ENCODE data around the gene B3GNT7. TPM values are rescaled to one million over a fixed set of nuclear protein-coding genes. Genes with fewer than 3 reads are reported as not detected.
A peak's percentile ranks its signal among the peaks of the same experiment; 100 is the strongest.
"Not testable (repeated sequence)": the region's sequence is repeated elsewhere in the genome, so short reads cannot be mapped to it uniquely, and the experiment has no call there.

The B3GNT7 gene
- total and polyA plus RNA-seq, 12 donors, result 2.2 to 71.6 (median 47.7) TPM

DNA sequence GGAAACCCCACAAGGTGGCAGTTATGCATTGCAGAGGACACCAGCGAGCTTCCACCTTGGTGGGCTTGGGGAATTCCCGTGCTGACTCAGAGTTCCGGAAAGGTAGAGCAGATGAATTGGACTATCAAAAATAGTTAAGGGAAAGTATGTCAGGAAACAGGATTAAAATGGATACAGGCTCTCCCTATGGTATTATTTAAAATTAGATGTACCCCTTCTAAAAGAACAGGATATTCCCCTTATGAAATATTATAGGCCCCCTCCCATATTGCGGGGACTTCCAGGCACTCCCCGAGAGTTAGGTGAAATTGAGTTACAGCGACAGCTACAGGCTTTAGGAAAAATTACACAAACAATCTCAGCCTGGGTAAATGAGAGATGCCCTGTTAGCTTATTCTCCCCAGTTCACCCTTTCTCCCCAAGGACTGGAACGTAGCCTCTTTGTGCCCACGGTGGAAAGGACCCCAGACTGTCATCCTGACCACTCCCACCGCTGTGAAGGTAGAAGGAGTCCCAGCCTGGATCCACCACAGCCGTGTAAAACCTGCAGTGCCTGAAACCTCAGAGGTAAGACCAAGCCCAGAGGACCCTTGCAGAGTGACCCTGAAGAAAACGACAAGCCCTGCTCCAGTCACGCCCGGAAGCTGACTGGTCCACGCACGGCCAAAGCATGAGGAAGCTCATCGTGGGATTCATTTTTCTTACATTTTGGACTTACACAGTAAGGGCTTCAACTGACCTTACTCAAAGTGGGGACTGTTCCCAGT is 10.3 kb downstream of the B3GNT7 start:
- intact Hi-C loops (cut with DNase I), result not testable (repeated sequence)

DNA sequence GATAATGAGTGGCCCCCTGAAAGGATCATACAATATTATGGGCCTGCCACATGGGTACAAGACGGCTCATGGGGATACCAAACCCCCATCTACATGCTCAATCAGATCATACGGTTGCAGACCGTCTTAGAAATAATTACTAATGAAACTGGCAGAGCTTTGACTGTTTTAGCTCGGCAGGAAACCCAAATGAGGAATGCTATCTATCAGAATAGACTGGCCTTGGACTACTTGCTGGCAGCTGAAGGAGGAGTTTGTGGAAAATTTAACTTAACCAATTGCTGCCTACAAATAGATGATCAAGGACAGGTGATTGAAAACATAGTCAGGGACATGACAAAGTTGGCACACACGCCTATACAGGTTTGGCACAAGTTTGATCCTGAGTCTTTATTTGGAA is 12.2 kb downstream of the B3GNT7 start:
- Histone ChIP-seq H3K27ac (peak overlapping the region; percentile 69 to 89 (median 87)), H3K4me3 (peak overlapping the region in 1 of 4 donors; percentile 22), H3K4me1 (replicated peaks in 1 of 2) (peaks cover 18 to 49% of the 10 kb centered on the region in 2 donors)
- peak in 4 of 7 donors; percentile 46 to 57 (median 52) for DNase-seq
- H3K36me3 ChIP-seq (replicated peaks in 1 of 2); H3K9me3 ChIP-seq (replicated peaks in 1 of 3); intact Hi-C loops (cut with DNase I); H3K27me3 ChIP-seq: not testable (repeated sequence)
- WGBS, 4 donors, result 31 to 40% (median 36%) methylated on average over 5 of the region's 5 CpGs
- peak in 1 of 2 donors; percentile 50 for TF ChIP-seq POLR2A (IDR thresholded peaks at IDR 0.05)

More for the DNA sequence above, 10.3 kb downstream of the B3GNT7 start:
- H3K27me3 ChIP-seq; DNase-seq; H3K36me3 ChIP-seq (replicated peaks in 1 of 2); H3K4me3 ChIP-seq; H3K9me3 ChIP-seq (replicated peaks in 1 of 3): not testable (repeated sequence)
- peak overlapping the region in 4 of 5 donors; percentile 69 to 89 (median 88) for H3K27ac ChIP-seq
- TF ChIP-seq, protein P1, sequence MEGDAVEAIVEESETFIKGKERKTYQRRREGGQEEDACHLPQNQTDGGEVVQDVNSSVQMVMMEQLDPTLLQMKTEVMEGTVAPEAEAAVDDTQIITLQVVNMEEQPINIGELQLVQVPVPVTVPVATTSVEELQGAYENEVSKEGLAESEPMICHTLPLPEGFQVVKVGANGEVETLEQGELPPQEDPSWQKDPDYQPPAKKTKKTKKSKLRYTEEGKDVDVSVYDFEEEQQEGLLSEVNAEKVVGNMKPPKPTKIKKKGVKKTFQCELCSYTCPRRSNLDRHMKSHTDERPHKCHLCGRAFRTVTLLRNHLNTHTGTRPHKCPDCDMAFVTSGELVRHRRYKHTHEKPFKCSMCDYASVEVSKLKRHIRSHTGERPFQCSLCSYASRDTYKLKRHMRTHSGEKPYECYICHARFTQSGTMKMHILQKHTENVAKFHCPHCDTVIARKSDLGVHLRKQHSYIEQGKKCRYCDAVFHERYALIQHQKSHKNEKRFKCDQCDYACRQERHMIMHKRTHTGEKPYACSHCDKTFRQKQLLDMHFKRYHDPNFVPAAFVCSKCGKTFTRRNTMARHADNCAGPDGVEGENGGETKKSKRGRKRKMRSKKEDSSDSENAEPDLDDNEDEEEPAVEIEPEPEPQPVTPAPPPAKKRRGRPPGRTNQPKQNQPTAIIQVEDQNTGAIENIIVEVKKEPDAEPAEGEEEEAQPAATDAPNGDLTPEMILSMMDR (IDR thresholded peaks at IDR 0.05), result peak; percentile 39 to 70 (median 60)
- H3K4me1 ChIP-seq (replicated peaks in 1 of 2), result peaks cover 24 to 52% of the 10 kb centered on the region in 2 donors
- 6 to 19% (median 10%) methylated on average over 14 to 16 of the region's 16 CpGs for WGBS, 4 donors

- H3K36me3 ChIP-seq (replicated peaks in 1 of 2); H3K27me3 ChIP-seq; intact Hi-C loops (cut with DNase I); H3K9me3 ChIP-seq (replicated peaks in 1 of 3): not testable (repeated sequence)
- TF ChIP-seq, protein P1 (IDR thresholded peaks at IDR 0.05), result peak in 4 of 6 experiments; percentile 3 to 41 (median 24)
- peak overlapping the region in 1 of 4 donors; percentile 22 for H3K4me3 ChIP-seq
- DNase-seq, result peak in 2 of 7 donors; percentile 48 to 53
- peak overlapping the region; percentile 69 to 89 (median 87) for H3K27ac ChIP-seq
- WGBS, 4 donors, result 39 to 51% (median 43%) methylated on average over 9 of the region's 9 CpGs
- peaks cover 18 to 42% of the 10 kb centered on the region in 2 donors for H3K4me1 ChIP-seq (replicated peaks in 1 of 2)
Measured at GRCh38 chr2:231408304-231408703, 12.8 kb downstream of the B3GNT7 start.

DNA sequence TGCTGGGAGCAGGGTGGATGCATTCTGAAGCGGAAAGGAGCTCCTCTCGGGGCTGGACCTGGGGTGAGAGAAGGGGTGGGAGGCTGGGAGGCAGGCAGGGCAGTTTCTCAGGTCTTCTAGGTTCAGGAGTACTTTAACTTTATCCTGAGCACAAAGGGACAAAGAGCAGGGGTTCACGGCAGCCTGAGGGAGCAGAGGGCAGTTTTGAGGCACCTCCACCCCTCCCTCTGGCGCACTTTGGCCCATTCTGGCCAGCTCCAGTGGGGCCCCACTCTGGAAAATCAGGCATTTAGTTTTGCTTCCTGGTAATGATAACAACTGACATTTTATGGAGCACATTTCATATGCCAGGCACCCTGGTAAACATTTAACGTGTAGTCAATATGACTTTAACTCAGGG is 14.3 kb downstream of the B3GNT7 start:
- TF ChIP-seq POLR2A (IDR thresholded peaks at IDR 0.05), result no peak
- TF ChIP-seq, protein P1 (IDR thresholded peaks at IDR 0.05), result no peak
- 92 to 98% (median 97%) methylated on average over 5 of the region's 5 CpGs for WGBS, 4 donors
- intact Hi-C loops (cut with DNase I), result loop anchor here (5.0 to 10.0 kb wide), 3 partner anchors 117 to 305 kb away; no protein-coding TSS in a partner anchor

More for the DNA sequence above, 14.3 kb downstream of the B3GNT7 start:
- Histone ChIP-seq H3K36me3 (replicated peaks in 1 of 2) (no peaks in the 10 kb centered on the region), H3K27ac (peak overlapping the region in 3 of 5 donors; percentile 21 to 89 (median 41)), H3K27me3 (no peaks in the 10 kb centered on the region), H3K4me1 (replicated peaks in 1 of 2) (peaks cover 18 to 36% of the 10 kb centered on the region in 2 donors), H3K9me3 (replicated peaks in 1 of 3) (no peaks in the 10 kb centered on the region), H3K4me3 (no peak overlapping the region)
- no peak for DNase-seq
